HCEC 1CT (cell line): ENCODE data around the gene DGKG.

Experiments used
- DNase-seq: peaks from one replicate; pipeline ENCODE4 v3.0.0-alpha.2; 2017

DGKG gene

GRCh38 chr3:186268616-186269448 lies 93.2 kb downstream of the DGKG start:
- no peak for DNase-seq

- no peak for DNase-seq
Observed at GRCh38 chr3:186267758-186268157, 94.3 kb downstream of the DGKG start.

- no peak for DNase-seq
Observed at GRCh38 chr3:186264608-186265400, 97.2 kb downstream of the DGKG start.

- DNase-seq: no peak
Observed at GRCh38 chr3:186261638-186262037, 100.4 kb downstream of the DGKG start.

- DNase-seq: no peak
Observed at GRCh38 chr3:186260726-186261125, 101.3 kb downstream of the DGKG start.

- peak; percentile 67 for DNase-seq
Observed at GRCh38 chr3:186259612-186260383, 102.2 kb downstream of the DGKG start.

GRCh38 chr3:186258968-186259367 lies 103.1 kb downstream of the DGKG start:
- DNase-seq: no peak

- peak; percentile 45 for DNase-seq
Observed at GRCh38 chr3:186257866-186258265, 104.2 kb downstream of the DGKG start.

GRCh38 chr3:186255703-186256331 lies 106.2 kb downstream of the DGKG start:
- DNase-seq: no peak

GRCh38 chr3:186254676-186255650 lies 107.1 kb downstream of the DGKG start:
- DNase-seq: no peak

- no peak for DNase-seq
Observed at GRCh38 chr3:186251948-186252619, 110.0 kb downstream of the DGKG start.

GRCh38 chr3:186248850-186249249 lies 113.2 kb downstream of the DGKG start:
- no peak for DNase-seq

- DNase-seq: no peak
Observed at GRCh38 chr3:186247821-186248814, 113.9 kb downstream of the DGKG start.

- no peak for DNase-seq
Observed at GRCh38 chr3:186246941-186247340, 115.1 kb downstream of the DGKG start.

GRCh38 chr3:186244016-186244415 lies 118.0 kb downstream of the DGKG start:
- DNase-seq: no peak

- DNase-seq: peak; percentile 87
Observed at GRCh38 chr3:186241910-186242821, 119.9 kb downstream of the DGKG start.

GRCh38 chr3:186239321-186239720 lies 122.7 kb downstream of the DGKG start:
- no peak for DNase-seq

GRCh38 chr3:186237915-186238314 lies 124.1 kb downstream of the DGKG start:
- DNase-seq: no peak
